GM12878 (cell line): ENCODE data around the gene HORMAD2.

ENCODE experiments used
- CTCF ChIP-seq, 3 experiments: IDR thresholded peaks in 2 of 3; conservative IDR thresholded peaks in 1 of 3; 2 replicates each; pipeline ENCODE4 v1.5.1; 2011; ENCODE audit warnings: low read depth in 3 of 3, low read length in 3 of 3, mild to moderate bottlenecking in 3 of 3, control low read depth in 2 of 3, moderate library complexity in 2 of 3, inconsistent platforms in 1 of 3, mixed read lengths in 1 of 3; ENCODE audit not compliant: control insufficient read depth in 2 of 3, insufficient read depth in 1 of 3; ENCODE audit errors: extremely low read depth in 1 of 3
- FOXK2 ChIP-seq: fragments of 450-650 bp; IDR thresholded peaks from 2 replicates; pipeline ENCODE4 v1.6.1; 2017; ENCODE audit warnings: mild to moderate bottlenecking, moderate library complexity
- POLR2AphosphoS5 ChIP-seq: IDR thresholded peaks from 2 replicates; pipeline ENCODE4 v1.6.1; 2011; ENCODE audit warnings: mild to moderate bottlenecking, low read length, inconsistent platforms

- TF ChIP-seq POLR2AphosphoS5 (no peak), FOXK2 (no peak), CTCF (IDR thresholded peaks at IDR 0.05 in 2 of 3, conservative IDR thresholded peaks at IDR 0.05 in 1 of 3; ENCODE audit: control insufficient read depth in 2 of 3, extremely low read depth in 1 of 3, insufficient read depth in 1 of 3, low read depth in 3 of 3, low read length in 3 of 3) (no peak)
These were observed 110.9 kb downstream of the HORMAD2 start for GRCh38 chr22:30191040-30191701.
